Muscle of arm (tissue), 14 donors: ENCODE measurements around the gene ARL16. TPM values are rescaled to one million over a fixed set of nuclear protein-coding genes. Genes with fewer than 3 reads are reported as not detected.

ENCODE experiments used
- DNase-seq: peaks from one replicate; pipeline ENCODE4 v3.0.0-alpha.2; 2013
- long read RNA-seq, 11 donors: transcript quantifications; one replicate each; lab custom pipeline, GENCODE V29; 2026
- polyA plus RNA-seq, 12 donors: library from polyadenylated mRNA; unstranded; fragments of 120-200 nt; gene quantifications; one replicate each; pipeline ENCODE4 v1.2.1, GENCODE V29; 2013; ENCODE audit not compliant: insufficient read length in 12 of 12

Gene ARL16, protein sequence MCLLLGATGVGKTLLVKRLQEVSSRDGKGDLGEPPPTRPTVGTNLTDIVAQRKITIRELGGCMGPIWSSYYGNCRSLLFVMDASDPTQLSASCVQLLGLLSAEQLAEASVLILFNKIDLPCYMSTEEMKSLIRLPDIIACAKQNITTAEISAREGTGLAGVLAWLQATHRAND
- polyA plus RNA-seq = 10 to 100 TPM in 11 of 12 donors, not detected in 1; 21.2 to 39.2 (median 30.1) TPM
- long read RNA-seq, donor 1, transcript ARL16-201 (5 exons, 1,227 nt) = major isoform, 14 of 21 reads
- long read RNA-seq, donor 1, partial matches to known transcripts = 0 of 21 reads
- long read RNA-seq, donor 1, other reads (novel, unspliced or antisense) = 0 of 21 reads
- long read RNA-seq, donor 2, transcript ARL16-201 (5 exons, 1,227 nt) = major isoform, 7 of 8 reads
- long read RNA-seq, donor 2, partial matches to known transcripts = 0 of 8 reads
- long read RNA-seq, donor 2, other reads (novel, unspliced or antisense) = 0 of 8 reads
- long read RNA-seq, donor 3, transcript ARL16-201 (5 exons, 1,227 nt) = major isoform, 15 of 15 reads
- long read RNA-seq, donor 3, partial matches to known transcripts = 0 of 15 reads
- long read RNA-seq, donor 3, other reads (novel, unspliced or antisense) = 0 of 15 reads
- long read RNA-seq, donor 4, transcript ARL16-201 (5 exons, 1,227 nt) = major isoform, 5 of 11 reads
- long read RNA-seq, donor 4, partial matches to known transcripts = 0 of 11 reads
- long read RNA-seq, donor 4, other reads (novel, unspliced or antisense) = 5 of 11 reads
- long read RNA-seq, donor 5, transcript ARL16-201 (5 exons, 1,227 nt) = major isoform, 33 of 43 reads
- long read RNA-seq, donor 5, partial matches to known transcripts = 5 of 43 reads
- long read RNA-seq, donor 5, other reads (novel, unspliced or antisense) = 0 of 43 reads
- long read RNA-seq, donor 6, transcript ARL16-201 (5 exons, 1,227 nt) = major isoform, 6 of 6 reads
- long read RNA-seq, donor 6, partial matches to known transcripts = 0 of 6 reads
- long read RNA-seq, donor 6, other reads (novel, unspliced or antisense) = 0 of 6 reads
- long read RNA-seq, donor 7, transcript ARL16-201 (5 exons, 1,227 nt) = major isoform, 8 of 9 reads
- long read RNA-seq, donor 7, partial matches to known transcripts = 0 of 9 reads
- long read RNA-seq, donor 7, other reads (novel, unspliced or antisense) = 0 of 9 reads
- long read RNA-seq, donor 8, transcript ARL16-201 (5 exons, 1,227 nt) = major isoform, 23 of 28 reads
- long read RNA-seq, donor 8, partial matches to known transcripts = 0 of 28 reads
- long read RNA-seq, donor 8, other reads (novel, unspliced or antisense) = 0 of 28 reads
- long read RNA-seq, donor 9, transcript ARL16-201 (5 exons, 1,227 nt) = major isoform, 10 of 12 reads
- long read RNA-seq, donor 9, partial matches to known transcripts = 0 of 12 reads
- long read RNA-seq, donor 9, other reads (novel, unspliced or antisense) = 0 of 12 reads
- long read RNA-seq, donor 10, transcript ARL16-201 (5 exons, 1,227 nt) = major isoform, 19 of 19 reads
- long read RNA-seq, donor 10, partial matches to known transcripts = 0 of 19 reads
- long read RNA-seq, donor 10, other reads (novel, unspliced or antisense) = 0 of 19 reads
- long read RNA-seq, donor 11, transcript ARL16-201 (5 exons, 1,227 nt) = major isoform, 14 of 17 reads
- long read RNA-seq, donor 11, partial matches to known transcripts = 0 of 17 reads
- long read RNA-seq, donor 11, other reads (novel, unspliced or antisense) = 0 of 17 reads

DNA sequence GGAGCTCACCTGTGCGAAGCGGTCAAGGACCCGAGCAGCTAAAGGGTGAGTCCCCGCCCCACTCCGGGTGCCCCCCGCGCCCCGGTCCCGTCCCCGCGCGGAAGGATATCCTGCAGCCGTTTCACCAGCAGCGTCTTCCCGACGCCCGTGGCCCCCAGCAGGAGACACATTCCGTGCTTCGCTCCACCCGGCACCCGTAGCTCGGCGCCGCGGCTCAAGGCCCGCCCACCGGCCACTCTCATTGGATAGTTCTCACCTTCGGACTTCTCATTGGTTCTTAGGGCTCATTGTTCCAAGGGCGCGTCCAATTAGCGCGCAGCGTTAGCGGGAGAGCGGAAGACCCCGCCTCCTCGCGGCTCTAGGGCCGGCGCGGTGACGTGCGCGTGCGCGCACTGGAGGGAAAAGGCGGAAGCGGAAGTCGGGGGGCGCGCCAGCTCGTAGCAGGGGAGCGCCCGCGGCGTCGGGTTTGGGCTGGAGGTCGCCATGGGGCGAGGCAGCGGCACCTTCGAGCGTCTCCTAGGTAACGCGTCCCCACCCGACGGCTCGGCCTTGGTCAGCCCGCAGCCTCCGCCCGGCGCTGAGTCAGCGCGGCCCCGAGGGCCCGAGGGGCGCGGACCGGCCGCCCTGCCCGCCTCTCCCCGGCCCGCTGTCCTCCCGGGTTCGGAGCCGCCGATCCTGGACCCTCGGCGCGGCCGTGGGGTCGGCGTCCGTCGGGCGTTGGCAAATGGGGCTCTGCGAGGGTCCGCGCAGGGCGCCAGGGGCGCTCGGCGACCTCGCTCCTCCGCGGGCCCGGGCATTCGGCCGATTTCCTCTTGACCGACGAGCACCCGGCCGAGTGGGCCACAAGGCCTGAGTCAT is at the start of gene ARL16, which contains the start of gene HGS:
ARL16 (minus strand) TSS at position 214 of the 858 bp plus-strand sequence; CDS start at position 170, 44 bp downstream.
HGS (plus strand) TSS at position 428 of the 858 bp plus-strand sequence; CDS start at position 484, 56 bp downstream.
- DNase-seq = peak; percentile 99

DNA sequence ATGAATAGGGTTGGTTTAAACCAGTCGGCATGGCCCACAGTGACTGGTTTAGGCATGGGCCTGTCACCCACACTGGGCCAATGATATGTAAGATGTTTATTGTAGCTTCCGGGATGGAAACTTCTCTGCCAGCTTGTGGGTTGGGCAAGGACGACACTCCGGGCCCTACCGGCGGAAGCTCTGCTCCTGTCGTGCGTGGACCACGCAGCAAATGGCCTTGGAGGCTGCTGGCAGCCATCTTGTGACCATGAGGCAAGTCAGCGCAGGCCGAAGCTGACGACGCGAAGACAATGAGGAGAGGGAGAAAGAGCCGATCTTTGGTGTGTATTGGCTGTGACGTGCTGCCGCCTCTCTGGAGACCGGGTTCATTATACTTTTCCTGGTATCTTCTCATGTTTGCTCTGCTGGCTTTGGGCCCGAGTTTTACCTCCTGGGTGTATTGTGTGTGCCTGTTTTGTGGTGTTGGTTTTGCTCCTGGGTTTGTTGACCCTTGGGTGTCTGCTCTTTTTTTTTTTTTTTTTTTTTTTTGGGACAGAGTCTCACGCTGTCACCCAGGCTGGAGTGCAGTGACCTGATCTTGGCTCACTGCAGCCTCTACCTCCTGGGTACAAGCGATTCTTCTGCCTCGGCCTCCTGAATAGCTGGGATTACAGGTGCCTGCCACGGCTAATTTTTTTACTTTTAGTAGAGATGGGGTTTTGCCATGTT is 43.9 kb upstream of the ARL16 start:
- no peak for DNase-seq

DNA sequence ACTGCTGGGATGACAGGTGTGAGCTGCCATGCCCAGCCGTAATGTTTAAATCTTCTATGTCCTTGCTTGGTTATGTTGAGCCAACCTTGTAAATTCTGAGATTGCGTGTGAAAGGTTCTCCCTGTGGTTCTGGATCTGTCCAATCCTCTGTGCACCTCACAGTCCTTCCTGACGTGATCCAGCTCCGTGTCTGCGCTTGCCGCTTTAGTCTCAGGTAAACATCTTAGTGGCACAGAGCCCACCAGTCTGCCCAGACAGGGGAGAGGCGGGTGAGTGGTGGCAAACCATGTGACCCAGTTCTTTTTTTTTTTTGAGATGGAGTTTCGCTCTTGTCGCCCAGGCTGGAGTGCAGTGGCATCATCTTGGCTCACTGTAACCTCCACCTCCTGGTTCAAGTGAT is 42.4 kb upstream of the ARL16 start:
- no peak for DNase-seq

DNA sequence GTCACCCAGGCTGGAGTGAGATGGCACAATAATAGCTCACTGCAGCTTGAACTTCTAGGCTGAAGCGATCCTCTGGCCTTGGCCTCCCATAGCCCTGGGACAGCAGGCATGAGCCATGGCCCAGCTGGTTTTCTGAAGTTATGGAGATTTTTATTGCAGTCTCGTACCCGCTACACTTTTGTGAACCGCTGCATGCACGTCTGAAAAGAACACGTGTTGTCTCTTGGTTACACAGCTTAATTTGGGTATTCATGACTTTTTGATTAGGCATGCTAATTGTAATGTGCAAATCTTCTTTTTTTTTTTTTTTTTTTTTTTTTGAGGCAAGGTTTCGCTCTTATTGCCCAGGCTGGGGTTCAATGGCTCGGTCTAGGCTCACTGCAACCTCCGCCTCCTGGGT is 41.8 kb upstream of the ARL16 start:
- DNase-seq = no peak

DNA sequence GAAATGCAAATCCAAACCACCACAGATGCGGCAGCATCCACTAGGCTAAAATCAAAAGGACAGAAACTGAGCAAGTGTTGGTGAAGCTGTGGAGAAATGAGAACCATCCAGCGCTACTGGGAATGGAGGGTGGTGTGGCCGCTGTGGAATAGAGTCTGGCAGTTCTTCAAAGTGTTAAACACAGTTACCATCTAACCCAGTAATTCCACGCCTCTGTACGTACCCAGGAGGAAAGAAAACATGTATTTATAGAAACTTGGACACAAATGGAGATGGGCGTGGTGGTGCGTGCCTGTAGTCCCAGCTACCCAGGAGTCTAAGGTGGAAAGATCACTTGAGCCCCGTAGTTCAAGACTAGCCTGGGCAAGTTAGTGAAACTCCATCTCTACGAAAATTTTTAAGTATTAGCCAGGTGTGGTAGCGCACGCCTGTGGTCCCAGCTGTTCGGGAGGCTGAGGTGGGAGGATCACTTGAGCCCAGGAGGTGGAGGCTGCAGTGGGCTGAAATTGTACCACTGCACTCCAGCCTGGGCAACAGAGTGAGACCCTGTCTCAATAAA is 40.1 kb upstream of the ARL16 start:
- no peak for DNase-seq

DNA sequence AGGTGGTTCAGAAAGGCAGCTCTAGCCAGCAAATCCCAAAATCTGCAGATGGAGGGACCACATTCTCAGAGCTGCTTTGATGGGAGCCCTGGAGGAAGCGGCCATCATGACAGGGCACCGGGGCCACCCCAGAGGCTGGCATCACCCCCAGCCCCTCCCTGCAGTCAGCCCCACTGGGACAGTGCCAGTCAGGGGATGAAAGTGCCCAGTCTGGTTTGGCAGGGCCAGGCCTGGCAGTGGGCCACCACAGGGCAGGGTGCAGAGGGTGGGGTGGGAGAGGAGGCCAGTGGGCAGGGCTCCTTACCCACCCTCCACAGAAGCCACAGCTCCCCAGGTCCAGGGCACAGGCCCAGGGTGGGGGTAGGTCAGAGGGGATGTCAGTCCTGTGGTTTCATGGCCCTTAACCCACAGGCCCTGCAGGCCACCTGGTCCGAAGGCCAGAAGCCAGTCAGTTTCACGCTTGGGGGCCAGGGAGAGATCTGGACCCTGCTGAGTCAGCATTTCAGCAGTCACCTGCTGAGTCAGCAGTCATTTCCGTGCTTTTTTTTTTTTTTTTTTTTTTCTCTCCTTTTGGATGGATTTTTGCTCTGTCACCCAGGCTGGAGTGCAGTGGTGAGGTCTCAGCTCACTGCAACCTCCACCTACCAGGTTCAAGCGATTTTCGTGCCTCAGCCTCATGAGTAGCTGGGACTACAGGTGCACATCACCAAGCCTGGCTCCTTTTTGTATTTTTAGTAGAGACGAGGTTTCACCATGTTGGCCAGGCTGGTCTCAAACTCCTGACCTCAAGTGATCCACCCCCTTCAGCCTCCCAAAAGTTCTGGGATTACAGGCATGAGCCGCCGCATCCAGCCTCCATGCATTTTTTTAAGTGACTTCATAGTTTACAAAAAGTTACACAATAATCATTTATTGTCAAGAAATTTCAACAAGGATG is 38.9 kb upstream of the ARL16 start:
- no peak for DNase-seq

DNA sequence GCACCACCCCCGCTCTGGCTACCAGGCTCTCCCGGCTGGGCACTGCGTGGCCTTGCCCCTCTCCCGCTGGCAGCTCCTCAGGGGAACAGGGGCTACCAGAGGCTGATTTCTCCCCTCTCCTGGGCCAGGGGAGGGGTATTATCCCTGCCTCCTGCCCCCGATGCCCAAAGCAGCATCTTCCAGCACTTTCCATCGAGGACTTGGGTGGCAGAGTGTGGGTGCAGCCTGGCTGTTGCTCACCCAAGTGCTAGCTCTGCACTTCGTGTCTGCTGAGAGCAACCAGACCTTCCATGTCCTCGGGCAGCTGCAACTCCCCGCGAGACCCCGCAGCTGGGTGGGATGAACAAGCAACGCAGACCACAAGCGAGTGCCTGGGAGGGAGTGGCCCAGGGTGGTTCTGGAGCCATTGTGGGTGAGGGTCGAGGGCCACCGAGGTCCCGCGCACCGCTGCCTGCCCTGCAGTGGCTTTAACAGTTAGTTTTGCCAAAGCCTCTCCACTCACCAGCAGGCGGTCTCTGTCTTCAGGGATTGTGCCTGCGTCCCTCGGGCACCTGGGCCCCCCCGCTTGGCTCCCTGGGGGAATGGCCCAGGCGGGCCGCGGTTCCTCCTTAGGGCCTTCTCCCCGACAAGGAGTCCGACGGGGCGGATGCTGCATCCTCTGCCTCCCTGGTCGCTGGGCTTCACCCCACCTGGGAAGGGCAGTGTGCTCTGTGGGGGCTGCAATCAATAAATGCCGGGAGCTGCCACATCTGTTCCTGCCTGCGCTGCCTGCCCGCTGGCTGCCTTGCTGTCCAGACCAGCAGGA is 36.9 kb upstream of the ARL16 start:
- DNase-seq = no peak

DNA sequence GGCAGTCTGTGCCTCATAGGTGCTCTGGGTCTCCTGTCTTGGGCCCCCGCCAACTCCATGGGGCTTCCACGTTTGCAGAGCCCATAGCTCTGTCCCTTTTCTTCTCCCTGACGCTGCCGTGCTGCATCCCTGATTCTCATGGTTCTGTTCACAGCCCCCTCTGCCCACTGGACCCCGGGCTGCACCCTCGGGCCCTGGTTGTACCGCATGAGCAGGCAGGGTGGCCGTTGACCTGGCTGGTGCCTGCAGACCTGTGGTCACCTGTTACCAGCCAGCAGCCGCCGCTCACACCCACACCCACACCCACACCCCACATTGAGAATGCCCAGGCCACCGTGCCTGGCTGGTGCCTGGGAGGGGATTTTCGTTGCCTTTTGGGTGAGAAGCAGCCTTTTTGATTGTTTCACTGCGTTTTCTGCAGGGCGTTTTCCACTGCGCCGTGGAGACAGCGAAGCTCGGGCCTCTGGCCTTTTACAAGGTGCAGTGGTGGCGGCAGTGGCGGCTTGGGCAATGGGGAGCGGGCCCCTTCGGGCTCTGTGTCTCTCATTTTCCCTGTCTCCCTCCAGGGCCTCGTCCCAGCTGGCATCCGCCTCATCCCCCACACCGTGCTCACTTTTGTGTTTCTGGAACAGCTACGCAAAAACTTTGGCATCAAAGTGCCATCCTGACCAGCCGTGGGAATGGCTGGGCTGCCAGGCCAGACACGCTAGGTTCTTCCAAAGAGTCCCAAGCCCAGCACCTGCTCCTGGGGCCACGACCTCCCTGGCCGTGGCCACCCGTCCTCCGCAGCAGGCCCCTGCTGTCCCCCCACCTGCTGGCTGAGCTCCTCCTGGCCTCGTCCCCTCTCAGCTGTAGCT is 36.0 kb upstream of the ARL16 start:
- no peak for DNase-seq

DNA sequence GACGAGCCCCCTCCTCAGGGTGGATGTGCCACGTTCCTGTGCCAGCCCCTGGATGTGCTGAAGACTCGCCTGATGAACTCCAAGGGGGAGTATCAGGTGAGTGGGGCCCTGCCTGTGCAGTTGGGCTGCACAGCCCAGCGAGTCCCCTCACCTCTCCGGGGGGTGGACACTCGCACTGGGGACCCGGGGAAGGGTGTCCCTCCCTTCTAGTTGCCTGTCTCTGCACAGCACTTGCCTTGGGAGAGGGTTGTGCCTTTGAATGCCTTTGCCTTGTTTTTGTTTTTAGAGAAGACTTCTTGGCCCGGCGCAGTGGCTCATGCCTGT is 34.1 kb upstream of the ARL16 start:
- no peak for DNase-seq

DNA sequence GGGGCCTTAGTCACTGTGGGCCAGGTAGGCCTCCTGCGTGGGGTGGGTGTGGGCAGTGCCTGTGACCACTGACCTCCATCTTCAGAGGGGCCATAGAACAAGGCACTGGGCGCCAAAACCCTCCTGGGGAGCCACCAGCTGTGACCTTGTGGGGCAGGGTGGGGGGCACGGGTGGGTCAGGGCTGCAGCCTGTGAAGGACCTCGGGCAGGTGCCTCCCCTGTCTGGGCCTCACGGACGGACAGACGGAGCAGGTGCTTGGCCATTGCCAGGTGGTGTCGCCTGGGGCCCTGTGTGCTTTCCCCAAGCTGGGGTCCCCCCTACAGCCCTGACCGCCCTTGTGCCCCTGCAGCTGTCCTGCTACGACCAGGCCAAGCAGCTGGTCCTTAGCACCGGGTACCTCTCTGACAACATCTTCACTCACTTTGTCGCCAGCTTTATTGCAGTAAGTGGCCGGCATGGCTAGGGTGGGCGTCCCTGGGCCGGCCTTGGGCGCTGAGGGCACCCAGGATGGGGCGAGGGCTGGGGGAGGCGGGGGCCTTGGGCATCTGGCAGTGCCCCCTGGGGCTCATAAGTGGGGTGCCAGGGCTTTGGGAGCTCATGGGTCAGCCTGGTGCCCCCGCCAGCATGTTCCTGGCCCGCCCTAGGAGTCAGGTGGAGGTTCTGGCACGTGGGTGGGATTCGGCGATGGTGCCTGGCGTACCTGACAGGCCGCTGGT is 33.6 kb upstream of the ARL16 start:
- DNase-seq = no peak

DNA sequence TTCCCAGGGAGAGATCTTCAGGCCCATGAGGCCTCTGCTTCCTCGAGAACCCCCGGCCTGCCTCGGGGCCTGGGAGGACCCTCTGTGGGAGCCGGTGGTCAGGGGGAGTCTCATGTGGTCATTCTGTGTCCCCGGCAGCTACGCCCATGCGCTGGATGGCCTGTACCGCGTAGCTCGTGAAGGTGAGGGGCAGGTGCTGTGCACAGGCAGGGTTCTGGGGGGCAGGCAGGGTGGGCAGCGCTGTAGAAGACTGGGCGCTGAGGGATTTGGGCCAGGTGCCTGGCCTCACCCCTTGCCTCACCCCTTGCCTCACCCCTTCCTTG is 33.0 kb upstream of the ARL16 start:
- DNase-seq = no peak

DNA sequence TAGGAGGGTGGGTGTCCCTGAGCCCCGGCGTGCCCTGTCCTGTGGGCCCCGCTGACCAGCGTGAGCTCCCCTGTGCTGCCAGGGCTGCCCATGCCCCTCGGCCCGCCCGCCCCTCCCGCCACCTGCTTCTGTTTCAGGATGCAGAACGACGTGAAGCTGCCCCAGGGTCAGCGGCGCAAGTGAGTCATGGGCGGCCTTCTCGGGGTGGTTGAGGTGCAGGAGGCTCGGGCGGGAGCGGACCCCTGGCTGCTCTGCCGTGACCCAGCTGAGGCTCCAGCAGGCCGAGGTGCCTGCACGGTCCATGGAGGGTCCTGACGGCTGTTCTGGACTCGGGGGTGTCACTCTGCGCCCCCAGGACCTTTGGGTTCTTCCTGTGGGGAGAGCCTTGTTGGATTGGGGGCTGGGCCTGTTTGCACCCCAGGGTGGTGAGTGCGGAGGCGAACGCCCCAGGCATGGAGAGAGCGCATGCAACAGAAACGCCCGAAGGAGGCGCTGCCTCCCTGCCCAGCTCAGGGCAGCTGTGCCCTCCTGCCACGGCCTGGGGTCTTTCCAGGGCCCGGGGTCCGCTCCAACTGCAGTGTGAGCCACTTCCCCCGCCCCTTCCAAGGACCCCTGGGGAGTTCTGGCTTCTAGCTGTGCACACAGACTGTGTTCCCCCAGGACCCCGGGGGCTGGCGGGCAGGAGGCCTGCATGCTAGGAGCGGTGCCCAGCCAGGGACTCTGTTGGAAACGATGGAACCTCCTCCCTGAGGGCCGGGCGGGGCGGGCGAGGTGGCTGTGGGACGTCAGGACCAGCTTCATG is 32.5 kb upstream of the ARL16 start:
- no peak for DNase-seq

DNA sequence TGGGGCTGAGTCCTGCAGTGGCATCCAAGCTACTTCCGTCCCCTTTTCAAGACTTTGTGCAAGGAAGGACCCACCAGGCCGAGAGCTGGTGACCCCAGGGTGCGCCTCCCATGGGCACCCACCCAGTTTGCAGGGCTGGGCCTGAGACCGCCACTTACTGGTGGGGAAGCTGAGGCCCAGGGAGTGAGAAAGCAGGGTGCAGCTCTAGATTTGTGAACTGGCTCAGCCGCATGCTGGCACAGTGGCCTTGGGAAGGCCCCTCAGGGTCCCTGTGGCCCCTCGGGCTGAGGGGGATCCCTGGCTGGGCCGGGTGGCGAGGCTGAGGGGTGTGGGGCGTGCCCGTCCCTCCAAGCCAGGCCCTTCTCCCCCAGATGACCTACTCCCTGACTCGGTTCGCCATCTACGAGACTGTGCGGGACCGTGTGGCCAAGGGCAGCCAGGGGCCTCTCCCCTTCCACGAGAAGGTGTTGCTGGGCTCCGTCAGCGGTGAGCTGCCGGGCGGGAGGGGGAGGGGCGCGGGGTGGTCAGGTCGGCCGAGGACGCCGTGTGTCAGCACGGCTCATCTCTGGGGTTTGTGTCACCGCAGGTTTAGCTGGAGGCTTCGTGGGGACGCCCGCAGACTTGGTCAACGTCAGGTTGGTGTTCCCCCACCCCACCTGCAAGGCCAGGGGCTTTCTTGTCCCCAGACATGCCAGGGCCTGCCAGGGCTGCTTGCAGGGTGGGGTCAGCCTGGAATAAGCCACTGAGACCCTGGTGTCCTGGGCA is 31.7 kb upstream of the ARL16 start:
- DNase-seq = no peak
